Panc1 (cell line): ENCODE results near the gene FSD1. TPM values are rescaled to one million over a fixed set of nuclear protein-coding genes. Genes with fewer than 3 reads are reported as not detected.
"Not testable (repeated sequence)": the region's sequence is repeated elsewhere in the genome, so short reads cannot be mapped to it uniquely, and the experiment has no call there.

Experiments used
- ATAC-seq: fragments of 200-7000 bp; cut with Tn5 transposase; 2 replicates; pipeline ENCODE4 v1.9.1; 2020; ENCODE audit warnings: mild to moderate bottlenecking, moderate library complexity
- BruUV-seq: library from RNA; stranded (reverse); fragments of 400-500 nt; replicated peaks from 2 replicates; lab custom pipeline; 2021; lab: Mats Ljungman, UMichigan
- CTCF ChIA-PET: fragments of 300-600 bp; sonication (Branson Sonifier 250); formaldehyde crosslinking; loops from one replicate; lab custom pipeline; 2022; ENCODE audit warnings: antibody characterized with exemption; lab: Charles Lee
- POLR2A ChIA-PET: fragments of 300-600 bp; sonication (Branson Sonifier 250); formaldehyde crosslinking; loops from one replicate; lab custom pipeline; 2022; ENCODE audit warnings: antibody characterized with exemption; lab: Charles Lee
- DNase-seq: peaks from one replicate; pipeline ENCODE4 v3.0.0-alpha.2; 2010; ENCODE audit warnings: low read depth, low spot score
- H3K27ac ChIP-seq: 2 replicates; pipeline ENCODE4 v1.5.1; 2011; ENCODE audit warnings: mild to moderate bottlenecking, low read length, inconsistent platforms
- H3K27me3 ChIP-seq: fragments of 200-500 bp; sonication (Bioruptor generic); 2 replicates; pipeline ENCODE4 v1.6.0; 2014; ENCODE audit warnings: low read length, inconsistent platforms; ENCODE audit not compliant: control insufficient read depth, insufficient read depth
- H3K36me3 ChIP-seq: fragments of 200-500 bp; sonication (Bioruptor generic); 2 replicates; pipeline ENCODE4 v1.5.1; 2014; ENCODE audit warnings: inconsistent platforms, mild to moderate bottlenecking, low read length, moderate library complexity; ENCODE audit not compliant: control insufficient read depth, insufficient read depth
- H3K4me1 ChIP-seq: 2 replicates; pipeline ENCODE4 v1.5.1; 2011; ENCODE audit warnings: inconsistent platforms, mild to moderate bottlenecking, low read length, moderate library complexity; ENCODE audit not compliant: control insufficient read depth, insufficient read depth
- H3K4me3 ChIP-seq, 2 experiments: 2 replicates each; pipeline ENCODE4 v1.5.1; 2011 to 2012; ENCODE audit warnings: low read depth in 2 of 2, low read length in 2 of 2, mild to moderate bottlenecking in 2 of 2, inconsistent platforms in 1 of 2, moderate library complexity in 1 of 2
- H3K9me3 ChIP-seq: fragments of 200-500 bp; sonication (Bioruptor generic); 2 replicates; pipeline ENCODE4 v1.5.1; 2014; ENCODE audit warnings: low read depth, mild to moderate bottlenecking, inconsistent platforms, low read length, moderate library complexity; ENCODE audit not compliant: control insufficient read depth, insufficient read depth
- CTCF ChIP-seq: fragments of 450-650 bp; IDR thresholded peaks from 2 replicates; pipeline ENCODE4 v1.5.1; 2017; ENCODE audit warnings: mild to moderate bottlenecking
- POLR2AphosphoS5 ChIP-seq: IDR thresholded peaks from 2 replicates; pipeline ENCODE4 v1.6.1; 2012; ENCODE audit warnings: mild to moderate bottlenecking, low read depth, low read length, moderate library complexity
- REST ChIP-seq, 2 experiments: IDR thresholded peaks; 2 replicates each; pipeline ENCODE4 v1.6.1; 2011 to 2012; ENCODE audit warnings: low read depth in 2 of 2, control low read depth in 1 of 2, low read length in 1 of 2, mild to moderate bottlenecking in 1 of 2, moderate library complexity in 1 of 2; ENCODE audit not compliant: insufficient read depth in 1 of 2
- SIN3A ChIP-seq: IDR thresholded peaks from 2 replicates; pipeline ENCODE4 v1.6.1; 2012; ENCODE audit warnings: low read depth, mild to moderate bottlenecking, low read length, moderate library complexity, borderline replicate concordance; ENCODE audit not compliant: insufficient read depth
- TCF7L2 ChIP-seq: IDR thresholded peaks from 2 replicates; pipeline ENCODE4 v1.6.1; 2011; ENCODE audit warnings: mild to moderate bottlenecking, low read depth, low read length, inconsistent platforms
- in situ Hi-C: cut with HindIII; loops from 2 replicates; pipeline ENCODE4 v1.10.0; 2016; ENCODE audit warnings: low sequenced_read_pairs, low pct_unique_long_range_greater_than_20kb
- intact Hi-C: fragments of 100-400 bp; cut with micrococcal nuclease; formaldehyde crosslinking; loops from one replicate; pipeline ENCODE4 v1.10.0; 2022; ENCODE audit not compliant: unreplicated experiment
- total RNA-seq: library from RNA; stranded (reverse); gene quantifications from one replicate; pipeline ENCODE4 v1.2.1, GENCODE V29; 2021; ENCODE audit not compliant: unreplicated experiment

FSD1 gene
- total RNA-seq, 1 experiment from 2014 or later: 12.1 TPM

GRCh38 chr19:4327877-4328242 lies 23.5 kb downstream of the FSD1 start:
- intact Hi-C loops (no loop called here), in situ Hi-C loops (no loop called here)
- ATAC-seq (peak; percentile 39), DNase-seq (no peak)
- Histone ChIP-seq H3K27ac (no peak overlapping the region), H3K9me3 (no peaks in the 10 kb centered on the region), H3K4me1 (no peaks in the 10 kb centered on the region), H3K36me3 (no peaks in the 10 kb centered on the region), H3K4me3 (peak overlapping the region in 1 of 2 experiments; percentile 16; a peak in 1 of 4 replicates), H3K27me3 (no peaks in the 10 kb centered on the region)
- TF ChIP-seq TCF7L2 (no peak), CTCF (no peak), POLR2AphosphoS5 (no peak), SIN3A (no peak), REST (IDR thresholded peaks at IDR 0.05; ENCODE audit: insufficient read depth in 1 of 2, low read depth in 2 of 2, low read length in 1 of 2) (no peak)
- BruUV-seq: no TSS peak
- CTCF ChIA-PET: interaction anchor here (1.0 kb wide), 1 partner anchor 61 kb away, joined by 3 read pairs; no protein-coding TSS in a partner anchor
- POLR2A ChIA-PET: no interaction called here

- no peaks in the 10 kb centered on the region for H3K36me3 ChIP-seq
- TF ChIP-seq REST (IDR thresholded peaks at IDR 0.05; ENCODE audit: insufficient read depth in 1 of 2, low read depth in 2 of 2, low read length in 1 of 2) (no peak), POLR2AphosphoS5 (no peak), TCF7L2 (no peak), CTCF (no peak), SIN3A (no peak)
- H3K27me3 ChIP-seq: no peaks in the 10 kb centered on the region
- intact Hi-C loops: no loop called here
- no TSS peak for BruUV-seq
- peak overlapping the region in 1 of 2 experiments; percentile 22; a peak in 1 of 4 replicates for H3K4me3 ChIP-seq
- ATAC-seq (peak; percentile 62), DNase-seq (no peak)
- POLR2A ChIA-PET: no interaction called here
- H3K27ac ChIP-seq: no peak overlapping the region
- in situ Hi-C loops: no loop called here
- CTCF ChIA-PET: interaction anchor here (1.0 kb wide), 1 partner anchor 62 kb away, joined by 3 read pairs; no protein-coding TSS in a partner anchor
- no peaks in the 10 kb centered on the region for H3K9me3 ChIP-seq
- H3K4me1 ChIP-seq: no peaks in the 10 kb centered on the region
Measured at GRCh38 chr19:4328243-4328990, 24.0 kb downstream of the FSD1 start.

GRCh38 chr19:4328991-4329681 lies 24.7 kb downstream of the FSD1 start:
- H3K4me3 ChIP-seq: peak overlapping the region in 1 of 2 experiments; percentile 22; a peak in 1 of 4 replicates
- in situ Hi-C loops, CTCF ChIA-PET, H3K27me3 ChIP-seq, H3K36me3 ChIP-seq, BruUV-seq, H3K27ac ChIP-seq, H3K4me1 ChIP-seq, intact Hi-C loops, DNase-seq, H3K9me3 ChIP-seq, POLR2A ChIA-PET: not testable (repeated sequence)
- peak; percentile 28; the same call in 1 of the 2 replicates for ATAC-seq
